ENCODE data around the gene F10.

The F10 gene

GRCh38 chr13:113148940-113149503 lies 26.4 kb downstream of the F10 start:
- Histone ChIP-seq H3K27ac (ENCODE audit: low read length) (no peak overlapping the region), H3K4me3 (ENCODE audit: low read length) (no peak overlapping the region), H3K9ac (ENCODE audit: low read depth, low read length) (no peak overlapping the region), H3K27me3 (ENCODE audit: insufficient read depth, low read length) (peaks cover 28% of the 10 kb centered on the region), H3K36me3 (ENCODE audit: insufficient read depth, low read depth, low read length) (no peaks in the 10 kb centered on the region), H3K9me3 (ENCODE audit: insufficient read depth, low read depth, low read length) (no peaks in the 10 kb centered on the region), H3K4me1 (ENCODE audit: insufficient read depth, low read length) (peaks cover 7% of the 10 kb centered on the region; the same call in 1 of the 2 replicates)

- Histone ChIP-seq H3K9me3 (ENCODE audit: insufficient read depth, low read depth, low read length) (no peaks in the 10 kb centered on the region), H3K27me3 (ENCODE audit: insufficient read depth, low read length) (peaks cover 28% of the 10 kb centered on the region), H3K4me1 (ENCODE audit: insufficient read depth, low read length) (peaks cover 7% of the 10 kb centered on the region; the same call in 1 of the 2 replicates), H3K36me3 (ENCODE audit: insufficient read depth, low read depth, low read length) (no peaks in the 10 kb centered on the region), H3K4me3 (ENCODE audit: low read length) (no peak overlapping the region), H3K9ac (ENCODE audit: low read depth, low read length) (no peak overlapping the region), H3K27ac (ENCODE audit: low read length) (no peak overlapping the region)
These were observed 27.3 kb downstream of the F10 start for GRCh38 chr13:113149711-113150549.

- Histone ChIP-seq H3K9me3 (ENCODE audit: insufficient read depth, low read depth, low read length) (no peaks in the 10 kb centered on the region), H3K27ac (ENCODE audit: low read length) (no peak overlapping the region), H3K27me3 (ENCODE audit: insufficient read depth, low read length) (peaks cover 28% of the 10 kb centered on the region), H3K4me3 (ENCODE audit: low read length) (no peak overlapping the region), H3K36me3 (ENCODE audit: insufficient read depth, low read depth, low read length) (no peaks in the 10 kb centered on the region), H3K4me1 (ENCODE audit: insufficient read depth, low read length) (peaks cover 7% of the 10 kb centered on the region; the same call in 1 of the 2 replicates), H3K9ac (ENCODE audit: low read depth, low read length) (no peak overlapping the region)
These were observed 28.2 kb downstream of the F10 start for GRCh38 chr13:113150550-113151365.

- H3K4me3 ChIP-seq (ENCODE audit: low read length): peak overlapping the region; percentile 67; the same call in 1 of the 2 replicates
- H3K9me3 ChIP-seq (ENCODE audit: insufficient read depth, low read depth, low read length): no peaks in the 10 kb centered on the region
- H3K9ac ChIP-seq (ENCODE audit: low read depth, low read length): no peak overlapping the region
- H3K36me3 ChIP-seq (ENCODE audit: insufficient read depth, low read depth, low read length): no peaks in the 10 kb centered on the region
- peaks cover 7% of the 10 kb centered on the region; the same call in 1 of the 2 replicates for H3K4me1 ChIP-seq (ENCODE audit: insufficient read depth, low read length)
- no peak overlapping the region for H3K27ac ChIP-seq (ENCODE audit: low read length)
- H3K27me3 ChIP-seq (ENCODE audit: insufficient read depth, low read length): peaks cover 28% of the 10 kb centered on the region
These were observed 29.4 kb downstream of the F10 start for GRCh38 chr13:113151745-113152690.

GRCh38 chr13:113152691-113152983 lies 30.0 kb downstream of the F10 start:
- H3K4me3 ChIP-seq (ENCODE audit: low read length): peak overlapping the region; percentile 67

GRCh38 chr13:113152984-113153809 lies 30.6 kb downstream of the F10 start:
- Histone ChIP-seq H3K9ac (ENCODE audit: low read depth, low read length) (peak overlapping the region; percentile 40), H3K4me1 (ENCODE audit: insufficient read depth, low read length) (peaks cover 7% of the 10 kb centered on the region; the same call in 1 of the 2 replicates), H3K36me3 (ENCODE audit: insufficient read depth, low read depth, low read length) (no peaks in the 10 kb centered on the region), H3K4me3 (ENCODE audit: low read length) (peak overlapping the region; percentile 67), H3K27ac (ENCODE audit: low read length) (no peak overlapping the region), H3K9me3 (ENCODE audit: insufficient read depth, low read depth, low read length) (no peaks in the 10 kb centered on the region), H3K27me3 (ENCODE audit: insufficient read depth, low read length) (peaks cover 28% of the 10 kb centered on the region)

More at GRCh38 chr13:113152691-113152983, 30.0 kb downstream of the F10 start:
- no peaks in the 10 kb centered on the region for H3K36me3 ChIP-seq (ENCODE audit: insufficient read depth, low read depth, low read length)
- no peak overlapping the region for H3K27ac ChIP-seq (ENCODE audit: low read length)
- peaks cover 7% of the 10 kb centered on the region; the same call in 1 of the 2 replicates for H3K4me1 ChIP-seq (ENCODE audit: insufficient read depth, low read length)
- H3K9me3 ChIP-seq (ENCODE audit: insufficient read depth, low read depth, low read length): no peaks in the 10 kb centered on the region
- H3K27me3 ChIP-seq (ENCODE audit: insufficient read depth, low read length): peaks cover 28% of the 10 kb centered on the region
- peak overlapping the region; percentile 40; the same call in 1 of the 2 replicates for H3K9ac ChIP-seq (ENCODE audit: low read depth, low read length)

- Histone ChIP-seq H3K4me3 (ENCODE audit: low read length) (peak overlapping the region; percentile 67), H3K4me1 (ENCODE audit: insufficient read depth, low read length) (peaks cover 12% of the 10 kb centered on the region; the same call in 1 of the 2 replicates), H3K9ac (ENCODE audit: low read depth, low read length) (peak overlapping the region; percentile 40), H3K36me3 (ENCODE audit: insufficient read depth, low read depth, low read length) (no peaks in the 10 kb centered on the region), H3K9me3 (ENCODE audit: insufficient read depth, low read depth, low read length) (no peaks in the 10 kb centered on the region), H3K27ac (ENCODE audit: low read length) (no peak overlapping the region), H3K27me3 (ENCODE audit: insufficient read depth, low read length) (peaks cover 28% of the 10 kb centered on the region)
These were observed 31.5 kb downstream of the F10 start for GRCh38 chr13:113153810-113154748.

GRCh38 chr13:113155201-113155600 lies 32.6 kb downstream of the F10 start:
- no peak overlapping the region for H3K9ac ChIP-seq (ENCODE audit: low read depth, low read length)
- H3K4me1 ChIP-seq (ENCODE audit: insufficient read depth, low read length): peaks cover 12% of the 10 kb centered on the region; the same call in 1 of the 2 replicates
- peaks cover 28% of the 10 kb centered on the region for H3K27me3 ChIP-seq (ENCODE audit: insufficient read depth, low read length)
- no peaks in the 10 kb centered on the region for H3K36me3 ChIP-seq (ENCODE audit: insufficient read depth, low read depth, low read length)
- H3K27ac ChIP-seq (ENCODE audit: low read length): no peak overlapping the region
- no peak overlapping the region for H3K4me3 ChIP-seq (ENCODE audit: low read length)
- H3K9me3 ChIP-seq (ENCODE audit: insufficient read depth, low read depth, low read length): no peaks in the 10 kb centered on the region

GRCh38 chr13:113155982-113156655 lies 33.5 kb downstream of the F10 start:
- Histone ChIP-seq H3K36me3 (ENCODE audit: insufficient read depth, low read depth, low read length) (no peaks in the 10 kb centered on the region), H3K4me3 (ENCODE audit: low read length) (no peak overlapping the region), H3K9ac (ENCODE audit: low read depth, low read length) (no peak overlapping the region), H3K27ac (ENCODE audit: low read length) (no peak overlapping the region), H3K9me3 (ENCODE audit: insufficient read depth, low read depth, low read length) (no peaks in the 10 kb centered on the region), H3K27me3 (ENCODE audit: insufficient read depth, low read length) (peaks cover 27% of the 10 kb centered on the region), H3K4me1 (ENCODE audit: insufficient read depth, low read length) (peaks cover 12% of the 10 kb centered on the region; the same call in 1 of the 2 replicates)
